HG02623 (cell line): Measurements from ENCODE around the gene DUSP10.

Experiments
- ATAC-seq: cut with Tn5 transposase; IDR thresholded peaks from one replicate; pipeline ENCODE4 v1.9.1; 2021; ENCODE audit warnings: moderate library complexity; ENCODE audit not compliant: unreplicated experiment

DUSP10 gene

DNA sequence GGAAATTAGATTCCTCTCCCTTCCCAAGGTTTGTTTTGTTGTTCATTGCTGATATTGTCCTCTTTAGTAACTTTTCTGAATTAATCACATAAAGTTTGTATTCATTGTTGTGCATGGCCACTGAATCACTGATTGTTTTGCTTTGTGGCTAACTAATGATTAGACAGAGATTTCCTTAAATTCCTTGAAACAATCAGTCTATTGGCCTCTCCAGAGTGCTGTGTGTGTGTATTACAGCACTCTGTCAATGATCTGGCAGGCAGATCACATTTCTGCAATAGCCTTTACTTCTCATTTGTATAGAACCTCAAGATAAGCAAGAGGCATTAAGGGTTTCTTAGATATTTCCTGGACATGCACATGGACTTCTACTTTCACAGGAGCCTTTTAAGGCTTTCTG lies 78.6 kb downstream of the DUSP10 start:
- no peak for ATAC-seq

DNA sequence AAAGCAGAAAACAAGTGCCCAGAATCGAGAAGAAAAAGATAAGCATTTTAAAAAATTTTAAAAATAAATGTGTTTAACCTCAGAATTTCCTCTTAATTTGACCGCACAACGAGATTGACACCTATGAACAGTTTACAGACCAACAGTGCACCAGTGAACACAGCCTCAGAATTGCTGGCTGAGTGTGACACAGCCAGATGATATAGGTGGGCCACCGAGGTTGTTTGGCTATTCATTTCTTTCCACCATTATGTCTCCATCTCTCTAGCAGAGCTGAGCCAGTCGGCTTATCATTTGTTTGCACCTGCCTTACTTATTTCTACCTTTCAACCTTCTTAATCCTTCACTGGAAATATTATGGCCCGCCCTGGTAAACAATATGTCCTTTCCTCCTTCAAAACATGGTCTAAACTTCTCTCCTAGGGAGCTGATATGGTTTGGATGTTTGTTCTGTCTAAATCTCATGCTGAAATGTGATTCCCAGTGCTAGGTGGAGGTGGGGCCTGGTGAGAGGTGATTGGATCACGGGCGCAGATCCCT lies 86.1 kb downstream of the DUSP10 start:
- no peak for ATAC-seq
